HG02970 (cell line): Measurements from ENCODE around the gene ID1.
"Not testable (repeated sequence)": the region's sequence is repeated elsewhere in the genome, so short reads cannot be mapped to it uniquely, and the experiment has no call there.

ENCODE experiments used
- ATAC-seq: cut with Tn5 transposase; IDR thresholded peaks from one replicate; pipeline ENCODE4 v1.9.1; 2021; ENCODE audit warnings: mild to moderate bottlenecking, moderate library complexity, moderate number of reproducible peaks; ENCODE audit not compliant: unreplicated experiment, low FRiP score

The ID1 gene

DNA sequence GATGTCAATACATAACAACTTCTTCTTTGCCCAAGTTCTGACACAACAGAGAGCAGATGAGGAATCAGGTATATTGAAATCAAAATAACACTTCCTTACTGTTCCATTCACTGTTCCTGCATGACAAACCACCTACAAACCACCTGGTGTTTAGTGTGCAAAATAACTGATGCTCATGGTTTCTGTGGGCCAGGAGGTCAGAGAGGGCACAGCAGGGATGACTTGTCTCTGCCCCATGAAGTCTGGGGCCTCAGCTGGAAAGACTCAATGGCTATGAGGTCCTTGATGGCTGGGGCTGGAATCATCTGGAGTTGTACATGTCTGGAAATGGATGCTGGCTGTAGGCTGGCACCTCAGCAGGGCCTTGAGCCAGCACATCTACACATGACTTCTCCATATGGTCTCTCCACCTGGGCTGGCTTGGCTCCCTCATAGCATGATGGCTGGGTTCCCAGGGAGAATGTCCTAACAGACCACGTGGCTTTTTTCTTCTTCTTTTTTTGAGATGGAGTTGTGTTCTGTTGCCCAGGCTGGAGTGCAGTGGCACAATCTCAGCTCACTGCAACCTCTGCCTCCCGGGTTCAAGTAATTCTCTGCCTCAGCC lies 25.2 kb downstream of the ID1 start:
- ATAC-seq: no peak

DNA sequence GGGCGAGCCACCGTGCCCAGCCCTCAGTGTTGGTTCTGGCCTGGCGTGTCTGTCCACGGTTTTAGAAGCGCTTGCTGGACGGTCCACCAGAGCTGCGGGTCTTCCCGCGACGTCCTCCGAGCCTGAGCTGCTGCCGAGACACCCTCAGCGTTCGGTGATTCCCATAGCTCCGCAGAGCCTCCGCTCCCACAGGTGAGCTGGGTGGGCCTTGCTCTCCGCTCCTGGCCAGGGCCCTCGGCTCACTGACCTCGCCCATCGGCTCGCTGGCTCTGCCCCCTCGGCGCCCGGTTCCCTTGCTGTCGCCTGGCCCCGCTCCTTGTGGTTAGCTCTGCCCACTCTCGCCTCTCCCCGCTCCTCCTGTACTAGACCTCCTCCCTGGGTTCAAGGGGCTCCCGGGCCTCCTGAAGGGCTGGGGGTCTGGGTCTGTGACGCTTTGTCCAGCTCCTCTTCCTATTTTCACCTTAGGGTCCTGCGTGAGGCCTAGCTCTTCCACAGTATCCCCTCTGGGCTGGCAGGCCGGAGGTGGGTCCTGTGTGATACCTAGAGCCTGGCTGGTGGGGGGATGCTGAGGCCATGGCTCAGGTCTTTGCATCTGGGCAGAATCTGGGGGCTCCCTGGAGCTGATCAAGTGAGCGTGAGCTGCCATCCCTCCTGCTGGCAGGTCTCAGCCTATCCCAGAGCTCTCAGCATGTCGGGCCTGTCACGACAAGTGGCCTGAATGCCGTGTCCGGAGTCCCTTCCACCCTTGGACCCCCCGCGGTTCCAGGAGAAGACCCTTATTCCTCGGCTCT lies 27.7 kb downstream of the ID1 start:
- no peak for ATAC-seq

- ATAC-seq: no peak
These were observed 28.3 kb downstream of the ID1 start for GRCh38 chr20:31633339-31633914.

DNA sequence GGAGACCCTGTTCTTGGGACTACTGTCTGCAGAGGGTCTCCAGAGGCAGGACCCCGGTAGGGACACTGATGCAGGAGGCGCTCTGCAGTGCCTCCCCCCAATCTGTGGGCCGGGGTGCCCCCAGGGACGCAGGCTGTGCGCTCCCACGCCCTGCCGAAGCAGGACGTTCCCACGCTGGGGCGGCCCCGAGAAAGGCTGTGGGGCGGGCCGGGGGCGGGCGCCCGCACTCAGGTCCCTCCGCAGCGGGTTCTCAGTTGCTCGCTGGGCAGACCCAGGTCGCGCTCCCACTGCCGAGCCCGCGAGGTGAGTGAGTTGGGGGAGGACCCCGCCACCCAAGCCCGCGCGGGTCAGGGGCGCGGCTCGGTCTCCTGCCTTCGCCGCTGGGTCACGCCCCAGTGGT lies 32.6 kb downstream of the ID1 start, which contains the start of gene COX4I2:
COX4I2 (plus strand) TSS at position 253 of the 400 bp plus-strand sequence. CDS start 1,106 bp downstream, outside the sequence.
- ATAC-seq: no peak

GRCh38 chr20:31638317-31638716 lies 33.2 kb downstream of the ID1 start:
- no peak for ATAC-seq

DNA sequence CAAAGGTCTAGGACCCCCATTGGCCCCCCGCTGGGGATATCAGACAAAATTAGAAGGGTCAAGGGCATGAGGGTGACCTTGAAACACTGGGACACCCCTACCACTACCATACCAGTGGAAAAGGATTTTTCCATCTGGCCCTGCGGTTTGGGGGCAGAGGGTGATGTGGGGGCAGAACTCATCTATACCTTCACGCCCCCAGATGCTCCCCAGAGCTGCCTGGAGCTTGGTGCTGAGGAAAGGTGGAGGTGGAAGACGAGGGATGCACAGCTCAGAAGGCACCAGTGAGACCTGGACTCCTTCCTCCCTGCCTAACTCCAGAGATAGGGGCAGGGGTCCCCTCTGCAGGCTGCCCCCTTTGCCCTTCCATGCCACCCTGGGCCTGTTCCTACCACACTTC lies 33.7 kb downstream of the ID1 start:
- no peak for ATAC-seq

DNA sequence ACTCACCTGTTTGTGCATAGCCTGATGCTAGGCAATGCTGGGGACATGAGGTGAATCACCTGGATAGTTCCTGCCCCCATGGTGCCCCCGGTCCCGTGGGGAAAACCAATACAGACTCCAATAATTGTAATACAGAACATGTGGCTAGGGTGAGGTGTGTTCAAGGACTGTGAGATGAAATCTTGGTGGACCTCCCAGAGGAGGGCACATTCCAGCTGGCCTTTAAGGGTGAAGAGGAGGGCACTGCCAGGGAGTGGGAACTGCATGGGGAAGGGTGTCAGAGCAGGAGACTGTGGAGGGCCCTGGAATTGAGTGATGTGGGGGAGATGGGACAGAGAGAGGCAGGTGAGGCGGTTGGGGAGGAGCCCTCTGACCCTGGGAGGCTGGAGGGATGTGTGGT lies 35.2 kb downstream of the ID1 start:
- ATAC-seq: no peak

- ATAC-seq: no peak
These were observed 36.3 kb downstream of the ID1 start for GRCh38 chr20:31641391-31641790.

DNA sequence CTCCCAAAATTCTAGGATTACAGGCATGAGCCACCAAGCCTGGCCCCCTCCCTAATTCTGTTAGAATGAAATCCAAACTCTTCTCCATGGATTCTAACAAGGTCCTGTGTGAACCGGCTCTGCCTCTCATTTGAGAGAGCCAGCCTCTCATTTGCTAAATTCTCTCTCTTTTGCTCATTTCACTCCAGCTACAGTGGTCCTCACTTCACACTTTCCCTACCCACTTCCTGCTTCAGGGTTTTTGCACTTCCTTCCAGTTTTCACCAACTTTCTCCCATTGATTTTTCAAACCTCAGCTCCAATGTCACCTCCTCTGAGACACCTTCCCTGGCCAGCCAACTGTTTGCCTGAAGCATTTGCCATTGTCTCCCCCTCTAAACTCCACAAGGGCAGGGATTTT lies 37.7 kb downstream of the ID1 start:
- no peak for ATAC-seq

GRCh38 chr20:31643522-31643921 lies 38.4 kb downstream of the ID1 start:
- ATAC-seq: no peak

GRCh38 chr20:31644701-31645100 lies 39.6 kb downstream of the ID1 start:
- ATAC-seq: no peak

DNA sequence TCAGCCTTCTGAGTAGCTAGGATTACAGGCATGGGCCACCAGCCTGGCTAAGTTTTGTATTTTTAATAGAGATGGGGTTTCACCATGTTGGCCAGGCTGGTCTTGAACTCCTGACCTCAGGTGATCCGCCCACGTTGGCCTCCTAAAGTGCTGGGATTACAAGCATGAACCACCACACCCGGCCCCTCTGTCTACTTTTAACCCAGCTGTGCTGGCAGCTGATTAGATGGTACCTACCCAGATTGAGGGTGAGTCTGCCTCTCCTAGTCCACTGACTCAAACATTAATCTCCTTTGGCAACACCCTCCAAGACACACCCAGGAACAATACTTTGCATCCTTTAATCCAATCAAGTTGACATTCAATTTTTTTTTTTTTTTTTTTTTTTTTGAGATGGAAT lies 43.0 kb downstream of the ID1 start:
- ATAC-seq: not testable (repeated sequence)

DNA sequence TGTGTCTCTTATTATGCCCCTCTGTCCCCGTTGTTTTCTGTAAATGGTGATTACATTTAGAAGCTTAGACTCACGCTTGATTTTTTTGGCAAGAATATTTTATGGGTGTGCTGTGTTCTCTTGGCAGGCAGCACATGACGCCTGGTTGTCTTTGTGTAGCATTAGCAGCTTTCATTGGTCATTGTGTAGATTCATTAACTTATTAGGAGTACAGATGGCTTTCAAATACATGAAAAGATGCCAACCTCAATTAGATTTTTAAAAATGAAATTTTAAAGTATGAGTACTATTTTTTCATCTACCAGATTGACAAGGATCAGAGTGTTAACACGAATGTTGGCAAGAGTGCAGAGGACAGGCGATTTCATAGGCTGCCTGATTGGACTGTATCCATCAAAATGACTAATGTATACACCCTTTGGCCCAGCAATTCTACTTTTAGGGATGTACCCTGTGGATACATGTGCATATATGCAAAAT lies 47.9 kb downstream of the ID1 start:
- no peak for ATAC-seq

DNA sequence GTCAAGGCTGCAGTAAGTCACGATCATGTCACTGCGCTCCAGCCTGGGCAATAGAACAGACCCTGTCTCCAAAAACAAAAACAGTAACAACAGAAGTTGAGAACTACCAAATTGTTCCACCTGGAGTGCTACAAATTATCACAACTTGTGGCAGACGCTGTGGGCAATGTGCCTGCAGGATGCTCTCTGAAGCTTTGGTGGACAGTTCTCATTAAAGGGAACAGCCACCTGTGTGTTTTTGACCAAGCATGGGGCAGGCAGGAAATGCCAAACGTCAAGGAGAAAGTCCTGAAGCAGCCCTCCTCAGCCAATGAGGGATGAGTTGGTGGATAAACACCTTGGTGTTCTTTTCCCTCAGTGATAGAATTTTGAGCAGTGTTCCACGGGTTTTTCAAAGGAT lies 48.5 kb downstream of the ID1 start:
- ATAC-seq: no peak

GRCh38 chr20:31654534-31654933 lies 49.4 kb downstream of the ID1 start:
- ATAC-seq: no peak
